Glutamatergic neuron (in vitro differentiated cells): ENCODE results near the gene GIPC2. TPM values are rescaled to one million over a fixed set of nuclear protein-coding genes. Genes with fewer than 3 reads are reported as not detected.

Experiments used
- DNase-seq: peaks from one replicate; pipeline ENCODE4 v3.0.0; 2022
- H3K27ac Mint-ChIP-seq: one replicate; pipeline ENCODE4 v1.8.0; 2020; ENCODE audit warnings: mild to moderate bottlenecking, mixed read lengths, inconsistent platforms; ENCODE audit not compliant: unreplicated experiment
- H3K27me3 Mint-ChIP-seq: one replicate; pipeline ENCODE4 v1.8.0; 2020; ENCODE audit warnings: mild to moderate bottlenecking, moderate library complexity, mixed read lengths, inconsistent platforms; ENCODE audit not compliant: unreplicated experiment
- H3K36me3 Mint-ChIP-seq: one replicate; pipeline ENCODE4 v1.8.0; 2020; ENCODE audit warnings: mild to moderate bottlenecking, mixed read lengths, inconsistent platforms; ENCODE audit not compliant: unreplicated experiment
- H3K4me1 Mint-ChIP-seq: one replicate; pipeline ENCODE4 v1.8.0; 2020; ENCODE audit warnings: mild to moderate bottlenecking, low read depth, mixed read lengths, inconsistent platforms; ENCODE audit not compliant: unreplicated experiment
- H3K4me3 Mint-ChIP-seq: one replicate; pipeline ENCODE4 v1.8.0; 2020; ENCODE audit warnings: mild to moderate bottlenecking, mixed read lengths, inconsistent platforms; ENCODE audit not compliant: unreplicated experiment
- H3K9me3 Mint-ChIP-seq: one replicate; pipeline ENCODE4 v1.8.0; 2020; ENCODE audit warnings: mild to moderate bottlenecking, moderate library complexity, mixed read lengths, inconsistent platforms; ENCODE audit not compliant: unreplicated experiment
- total RNA-seq: library from RNA; stranded (reverse); fragmentation: NEBNext Ultra II Directional; extraction: Animal tissue kit (Norgen Biotek cat#: 25700); gene quantifications from one replicate; pipeline ENCODE4 v1.2.1, GENCODE V29; 2021; ENCODE audit not compliant: unreplicated experiment
- TF ChIP-seq, protein P1 (sequence below): fragments of 200-600 bp; sonication (generic); IDR thresholded peaks from one replicate; pipeline ENCODE4 v1.5.0; 2021; ENCODE audit not compliant: partially characterized antibody, unreplicated experiment

GIPC2 gene
- total RNA-seq, 1 donor from 2014 or later: not detected

DNA sequence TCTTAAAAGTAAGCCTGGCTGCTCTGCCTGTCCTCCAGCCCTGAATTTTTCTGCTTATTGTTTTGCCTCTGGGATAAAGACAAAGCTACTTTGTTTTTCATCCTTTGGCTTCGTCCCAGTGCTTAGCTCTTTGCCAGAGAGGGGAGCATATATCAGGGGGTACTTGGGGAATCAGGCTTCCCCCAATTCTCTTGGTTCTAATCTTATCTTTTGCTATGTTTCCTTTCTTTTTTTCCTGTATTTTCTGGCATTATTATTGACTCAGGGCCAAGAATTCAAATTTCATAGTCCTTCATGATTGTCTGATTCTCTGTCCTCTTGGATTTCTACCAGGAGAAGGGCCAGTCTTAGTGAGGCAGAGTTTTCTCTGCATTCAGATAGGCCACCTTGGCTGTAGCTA, 51.2 kb downstream of the GIPC2 start:
- no peaks in the 10 kb centered on the region for H3K27me3 Mint-ChIP-seq
- DNase-seq: no peak
- H3K4me3 Mint-ChIP-seq: no peak overlapping the region
- H3K36me3 Mint-ChIP-seq: no peaks in the 10 kb centered on the region
- no peaks in the 10 kb centered on the region for H3K9me3 Mint-ChIP-seq
- no peak overlapping the region for H3K27ac Mint-ChIP-seq
- TF ChIP-seq, protein P1, sequence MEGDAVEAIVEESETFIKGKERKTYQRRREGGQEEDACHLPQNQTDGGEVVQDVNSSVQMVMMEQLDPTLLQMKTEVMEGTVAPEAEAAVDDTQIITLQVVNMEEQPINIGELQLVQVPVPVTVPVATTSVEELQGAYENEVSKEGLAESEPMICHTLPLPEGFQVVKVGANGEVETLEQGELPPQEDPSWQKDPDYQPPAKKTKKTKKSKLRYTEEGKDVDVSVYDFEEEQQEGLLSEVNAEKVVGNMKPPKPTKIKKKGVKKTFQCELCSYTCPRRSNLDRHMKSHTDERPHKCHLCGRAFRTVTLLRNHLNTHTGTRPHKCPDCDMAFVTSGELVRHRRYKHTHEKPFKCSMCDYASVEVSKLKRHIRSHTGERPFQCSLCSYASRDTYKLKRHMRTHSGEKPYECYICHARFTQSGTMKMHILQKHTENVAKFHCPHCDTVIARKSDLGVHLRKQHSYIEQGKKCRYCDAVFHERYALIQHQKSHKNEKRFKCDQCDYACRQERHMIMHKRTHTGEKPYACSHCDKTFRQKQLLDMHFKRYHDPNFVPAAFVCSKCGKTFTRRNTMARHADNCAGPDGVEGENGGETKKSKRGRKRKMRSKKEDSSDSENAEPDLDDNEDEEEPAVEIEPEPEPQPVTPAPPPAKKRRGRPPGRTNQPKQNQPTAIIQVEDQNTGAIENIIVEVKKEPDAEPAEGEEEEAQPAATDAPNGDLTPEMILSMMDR: no peak
- no peaks in the 10 kb centered on the region for H3K4me1 Mint-ChIP-seq

- TF ChIP-seq, protein P1: no peak
- H3K4me3 Mint-ChIP-seq: no peak overlapping the region
These were observed 55.3 kb downstream of the GIPC2 start for GRCh38 chr1:78101051-78101450.

GRCh38 chr1:78101514-78101913, 55.7 kb downstream of the GIPC2 start:
- TF ChIP-seq, protein P1: no peak
- no peaks in the 10 kb centered on the region for H3K9me3 Mint-ChIP-seq

More at GRCh38 chr1:78101051-78101450, 55.3 kb downstream of the GIPC2 start:
- Mint-ChIP-seq H3K27me3 (peaks cover 1% of the 10 kb centered on the region), H3K27ac (no peak overlapping the region), H3K4me1 (no peaks in the 10 kb centered on the region), H3K9me3 (no peaks in the 10 kb centered on the region), H3K36me3 (no peaks in the 10 kb centered on the region)
- no peak for DNase-seq

GRCh38 chr1:78102082-78102481, 56.3 kb downstream of the GIPC2 start:
- H3K36me3 Mint-ChIP-seq: no peaks in the 10 kb centered on the region
- TF ChIP-seq, protein P1: no peak
- DNase-seq: no peak
- no peaks in the 10 kb centered on the region for H3K9me3 Mint-ChIP-seq
- no peaks in the 10 kb centered on the region for H3K4me1 Mint-ChIP-seq
- no peak overlapping the region for H3K4me3 Mint-ChIP-seq
- H3K27me3 Mint-ChIP-seq: peaks cover 1% of the 10 kb centered on the region
- H3K27ac Mint-ChIP-seq: no peak overlapping the region

More at GRCh38 chr1:78101514-78101913, 55.7 kb downstream of the GIPC2 start:
- Mint-ChIP-seq H3K4me3 (no peak overlapping the region), H3K27me3 (peaks cover 1% of the 10 kb centered on the region), H3K4me1 (no peaks in the 10 kb centered on the region), H3K27ac (no peak overlapping the region), H3K36me3 (no peaks in the 10 kb centered on the region)
- DNase-seq: no peak

DNA sequence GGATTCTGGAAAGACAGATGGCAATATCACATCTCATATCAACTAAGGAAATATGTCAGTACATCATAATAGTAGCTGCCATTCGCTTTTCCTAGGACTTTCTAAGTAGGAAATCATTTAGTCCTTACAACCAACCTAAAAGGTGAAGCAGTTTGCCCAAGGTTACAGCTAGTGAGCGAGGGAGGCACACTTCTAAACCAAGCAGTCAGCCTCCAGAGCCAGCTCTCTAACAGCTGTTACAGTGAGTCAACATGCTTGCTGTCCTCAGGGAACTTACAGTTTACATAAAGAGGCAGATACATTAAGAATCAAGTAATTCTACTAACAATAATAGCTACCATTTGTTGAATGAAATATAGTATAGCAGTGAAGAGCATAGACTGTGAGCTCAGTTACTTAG, 57.1 kb downstream of the GIPC2 start:
- DNase-seq: no peak
- TF ChIP-seq, protein P1: no peak
- H3K27me3 Mint-ChIP-seq: peaks cover 1% of the 10 kb centered on the region
- no peaks in the 10 kb centered on the region for H3K36me3 Mint-ChIP-seq
- H3K9me3 Mint-ChIP-seq: no peaks in the 10 kb centered on the region
- no peak overlapping the region for H3K4me3 Mint-ChIP-seq
- H3K4me1 Mint-ChIP-seq: no peaks in the 10 kb centered on the region
- no peak overlapping the region for H3K27ac Mint-ChIP-seq
